ENCODE results near the gene CLCF1. TPM values are rescaled to one million over a fixed set of nuclear protein-coding genes. Genes with fewer than 3 reads are reported as not detected.
"Not testable (repeated sequence)": the region's sequence is repeated elsewhere in the genome, so short reads cannot be mapped to it uniquely, and the experiment has no call there.

The CLCF1 gene
- polyA plus RNA-seq, 1 donor (not counting 4 experiments of a cell fraction or from before 2014, with no cell fraction given) = 2.7 TPM

GRCh38 chr11:67405196-67405567 is 31.8 kb upstream of the CLCF1 start:
- H4K20me1 ChIP-seq (ENCODE audit: control insufficient read depth, extremely low read depth, insufficient read depth, low read length) = no peaks in the 10 kb centered on the region
- dilution Hi-C loops (cut with MboI; ENCODE audit: extremely low pct_ligation_motif_present, low sequenced_read_pairs) = no loop called here
- FAIRE-seq = no peak

GRCh38 chr11:67404515-67405195 is 31.3 kb upstream of the CLCF1 start:
- Histone ChIP-seq H3K27me3 (ENCODE audit: control insufficient read depth, extremely low read depth, insufficient read depth, low read length) (no peaks in the 10 kb centered on the region), H3K27ac (ENCODE audit: control insufficient read depth, insufficient read depth, low read length) (no peak overlapping the region), H2AFZ (ENCODE audit: control insufficient read depth, low read length) (no peak overlapping the region), H3K9me1 (ENCODE audit: control insufficient read depth, extremely low read depth, insufficient read depth, low read length) (no peaks in the 10 kb centered on the region), H3K4me2 (ENCODE audit: control insufficient read depth, extremely low read depth, insufficient read depth, low read depth, low read length) (no peak overlapping the region), H3K4me1 (ENCODE audit: control insufficient read depth, extremely low read depth, insufficient read depth, low read length) (peaks cover 12% of the 10 kb centered on the region), H3K9ac (ENCODE audit: control insufficient read depth, extremely low read depth, insufficient read depth, low read length) (no peak overlapping the region), H3K9me3 (ENCODE audit: control insufficient read depth, low read depth, low read length) (no peaks in the 10 kb centered on the region), H4K20me1 (ENCODE audit: control insufficient read depth, extremely low read depth, insufficient read depth, low read length) (no peaks in the 10 kb centered on the region), H3K4me3 (ENCODE audit: control insufficient read depth in 2 of 3, extremely low read depth in 1 of 3, insufficient read depth in 2 of 3, low read depth in 1 of 3, low read length in 3 of 3) (no peak overlapping the region), H3K79me2 (ENCODE audit: control insufficient read depth, insufficient read depth, low read length) (peaks cover 11% of the 10 kb centered on the region), H3K36me3 (ENCODE audit: control insufficient read depth in 2 of 2, extremely low read depth in 1 of 2, insufficient read depth in 2 of 2, low read length in 2 of 2) (no peaks in the 10 kb centered on the region)
- dilution Hi-C loops (cut with MboI; ENCODE audit: extremely low pct_ligation_motif_present, low sequenced_read_pairs) = no loop called here
- TF ChIP-seq CTCF (optimal IDR thresholded peaks at IDR 0.05 in 1 of 3, IDR thresholded peaks at IDR 0.05 in 1 of 3, conservative IDR thresholded peaks at IDR 0.05 in 1 of 3; ENCODE audit: extremely low read depth in 1 of 3, insufficient read depth in 2 of 3, low read length in 3 of 3) (no peak), EZH2 (IDR thresholded peaks at IDR 0.05; ENCODE audit: low read length) (no peak)
- FAIRE-seq = no peak
- no peak for DNase-seq (ENCODE audit: low read depth, low spot score)

More at GRCh38 chr11:67405196-67405567, 31.8 kb upstream of the CLCF1 start:
- H3K9me3 ChIP-seq (ENCODE audit: control insufficient read depth, low read depth, low read length) = no peaks in the 10 kb centered on the region
- H3K4me1 ChIP-seq (ENCODE audit: control insufficient read depth, extremely low read depth, insufficient read depth, low read length) = peaks cover 12% of the 10 kb centered on the region
- no peaks in the 10 kb centered on the region for H3K9me1 ChIP-seq (ENCODE audit: control insufficient read depth, extremely low read depth, insufficient read depth, low read length)
- no peak for DNase-seq (ENCODE audit: low read depth, low spot score)
- H3K36me3 ChIP-seq (ENCODE audit: control insufficient read depth in 2 of 2, extremely low read depth in 1 of 2, insufficient read depth in 2 of 2, low read length in 2 of 2) = no peaks in the 10 kb centered on the region
- no peak overlapping the region for H3K4me3 ChIP-seq (ENCODE audit: control insufficient read depth in 2 of 3, extremely low read depth in 1 of 3, insufficient read depth in 2 of 3, low read depth in 1 of 3, low read length in 3 of 3)
- H3K27ac ChIP-seq (ENCODE audit: control insufficient read depth, insufficient read depth, low read length) = no peak overlapping the region
- TF ChIP-seq CTCF (optimal IDR thresholded peaks at IDR 0.05 in 1 of 3, IDR thresholded peaks at IDR 0.05 in 1 of 3, conservative IDR thresholded peaks at IDR 0.05 in 1 of 3; ENCODE audit: extremely low read depth in 1 of 3, insufficient read depth in 2 of 3, low read length in 3 of 3) (no peak), EZH2 (IDR thresholded peaks at IDR 0.05; ENCODE audit: low read length) (no peak)
- no peak overlapping the region for H3K9ac ChIP-seq (ENCODE audit: control insufficient read depth, extremely low read depth, insufficient read depth, low read length)
- peaks cover 11% of the 10 kb centered on the region for H3K79me2 ChIP-seq (ENCODE audit: control insufficient read depth, insufficient read depth, low read length)
- H3K4me2 ChIP-seq (ENCODE audit: control insufficient read depth, extremely low read depth, insufficient read depth, low read depth, low read length) = no peak overlapping the region
- H2AFZ ChIP-seq (ENCODE audit: control insufficient read depth, low read length) = no peak overlapping the region
- no peaks in the 10 kb centered on the region for H3K27me3 ChIP-seq (ENCODE audit: control insufficient read depth, extremely low read depth, insufficient read depth, low read length)

GRCh38 chr11:67403085-67403484 is 29.7 kb upstream of the CLCF1 start:
- H3K9me1 ChIP-seq (ENCODE audit: control insufficient read depth, extremely low read depth, insufficient read depth, low read length); H3K9ac ChIP-seq (ENCODE audit: control insufficient read depth, extremely low read depth, insufficient read depth, low read length); H3K27ac ChIP-seq (ENCODE audit: control insufficient read depth, insufficient read depth, low read length); dilution Hi-C loops (cut with MboI; ENCODE audit: extremely low pct_ligation_motif_present, low sequenced_read_pairs); H4K20me1 ChIP-seq (ENCODE audit: control insufficient read depth, extremely low read depth, insufficient read depth, low read length); H3K4me2 ChIP-seq (ENCODE audit: control insufficient read depth, extremely low read depth, insufficient read depth, low read depth, low read length); H3K4me3 ChIP-seq (ENCODE audit: control insufficient read depth in 2 of 3, extremely low read depth in 1 of 3, insufficient read depth in 2 of 3, low read depth in 1 of 3, low read length in 3 of 3); FAIRE-seq; H3K27me3 ChIP-seq (ENCODE audit: control insufficient read depth, extremely low read depth, insufficient read depth, low read length); H2AFZ ChIP-seq (ENCODE audit: control insufficient read depth, low read length); DNase-seq (ENCODE audit: low read depth, low spot score); H3K9me3 ChIP-seq (ENCODE audit: control insufficient read depth, low read depth, low read length): not testable (repeated sequence)
- peaks cover 8 to 13% of the 10 kb centered on the region in 2 experiments for H3K36me3 ChIP-seq (ENCODE audit: control insufficient read depth in 2 of 2, extremely low read depth in 1 of 2, insufficient read depth in 2 of 2, low read length in 2 of 2)
- peaks cover 12% of the 10 kb centered on the region for H3K4me1 ChIP-seq (ENCODE audit: control insufficient read depth, extremely low read depth, insufficient read depth, low read length)
- peaks cover 18% of the 10 kb centered on the region for H3K79me2 ChIP-seq (ENCODE audit: control insufficient read depth, insufficient read depth, low read length)

All from keratinocyte (primary cell).